HG03196 (cell line): ENCODE measurements around the gene SERPINB6.
"Not testable (repeated sequence)": the region's sequence is repeated elsewhere in the genome, so short reads cannot be mapped to it uniquely, and the experiment has no call there.

Source experiments
- ATAC-seq: cut with Tn5 transposase; IDR thresholded peaks from one replicate; pipeline ENCODE4 v1.9.1; 2021; ENCODE audit not compliant: unreplicated experiment

The SERPINB6 gene

DNA sequence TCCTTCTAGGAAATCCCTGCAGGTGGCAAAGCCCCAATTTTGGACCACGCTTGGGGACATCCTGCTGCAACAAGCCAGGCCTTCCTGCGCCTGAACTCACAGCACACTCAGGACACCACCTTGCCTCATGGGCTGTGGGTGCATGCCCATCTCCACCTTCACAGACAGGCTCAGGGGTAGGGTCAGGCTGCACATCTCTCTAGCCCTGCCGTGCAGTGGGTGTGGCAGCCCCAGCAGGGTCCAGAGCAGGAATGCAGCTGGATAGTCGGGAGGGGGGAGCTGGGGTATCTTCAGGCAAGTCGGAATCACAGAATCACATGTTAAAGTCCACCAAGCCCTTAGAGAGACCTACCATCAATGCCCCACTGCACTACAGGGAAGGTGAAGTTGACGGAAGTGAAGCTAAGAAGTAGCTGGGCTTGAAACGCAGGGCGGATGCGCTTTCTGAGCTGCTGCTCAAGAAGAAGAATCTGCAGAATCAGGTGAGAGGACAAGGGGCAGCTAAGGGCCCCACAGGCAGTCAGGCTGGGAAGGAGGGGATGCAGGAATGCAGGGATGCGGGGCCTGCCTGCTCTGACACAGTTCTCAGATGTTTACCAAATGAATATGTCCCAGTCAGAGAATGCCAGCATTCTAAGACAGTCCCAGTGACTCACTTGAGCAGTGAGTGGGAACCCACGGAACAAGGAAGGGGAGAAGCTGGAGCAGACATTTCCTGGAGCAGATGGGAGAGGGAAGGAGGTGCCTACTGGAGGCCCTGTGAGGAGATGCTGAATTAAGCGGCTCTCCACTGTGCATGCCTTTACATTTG lies 11.3 kb downstream of the SERPINB6 start:
- ATAC-seq: no peak

DNA sequence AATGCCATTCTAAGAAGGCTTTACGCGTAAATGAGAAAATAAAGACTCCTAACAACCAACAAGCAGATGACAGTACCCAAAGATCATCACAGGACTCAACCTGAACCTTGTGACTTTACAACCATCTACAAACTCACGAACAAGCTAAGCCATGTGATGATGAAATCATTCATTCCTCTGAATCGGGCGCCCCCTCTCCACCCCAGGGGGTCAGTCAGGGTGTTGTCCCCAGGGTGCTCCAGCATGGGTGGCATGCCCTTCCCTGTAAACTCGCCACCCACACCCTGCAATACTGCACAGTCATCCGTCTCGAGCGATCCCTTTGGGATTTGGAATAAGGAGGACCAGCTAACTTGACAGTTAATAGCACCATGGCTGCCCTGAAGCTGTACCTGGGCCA lies 12.6 kb downstream of the SERPINB6 start:
- no peak for ATAC-seq

GRCh38 chr6:2958331-2958711 lies 13.0 kb downstream of the SERPINB6 start:
- no peak for ATAC-seq

DNA sequence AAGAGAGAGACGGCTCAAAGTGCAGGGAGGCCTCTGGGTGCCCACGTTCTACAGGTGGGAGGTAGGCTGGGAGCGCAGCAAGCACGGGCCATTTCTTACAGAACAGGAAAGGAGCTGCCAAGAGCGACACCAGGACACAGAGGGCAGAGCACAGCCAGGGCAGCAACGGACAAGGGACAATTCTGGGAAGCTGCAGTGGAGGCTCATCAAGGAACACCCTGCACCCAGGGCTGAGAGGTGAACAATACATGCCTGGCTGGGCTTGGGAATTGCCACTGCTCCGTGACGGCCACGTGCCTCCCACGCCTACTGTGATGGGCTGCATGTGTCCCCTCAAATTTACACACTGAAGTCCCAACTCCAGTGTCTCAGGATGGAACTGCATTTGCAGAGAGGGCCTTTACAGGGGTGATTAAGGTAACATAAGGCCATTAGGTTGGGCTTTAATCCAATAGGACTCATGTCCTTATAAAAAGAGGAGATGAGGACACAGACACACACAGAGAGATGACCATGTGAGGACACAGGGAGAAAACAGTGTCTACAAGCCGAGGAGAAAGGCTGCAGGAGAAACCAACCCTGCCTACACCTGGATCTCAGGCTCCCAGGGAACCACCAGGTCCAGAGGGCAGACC lies 13.6 kb downstream of the SERPINB6 start:
- ATAC-seq: no peak

GRCh38 chr6:2956930-2957685 lies 14.3 kb downstream of the SERPINB6 start:
- no peak for ATAC-seq

DNA sequence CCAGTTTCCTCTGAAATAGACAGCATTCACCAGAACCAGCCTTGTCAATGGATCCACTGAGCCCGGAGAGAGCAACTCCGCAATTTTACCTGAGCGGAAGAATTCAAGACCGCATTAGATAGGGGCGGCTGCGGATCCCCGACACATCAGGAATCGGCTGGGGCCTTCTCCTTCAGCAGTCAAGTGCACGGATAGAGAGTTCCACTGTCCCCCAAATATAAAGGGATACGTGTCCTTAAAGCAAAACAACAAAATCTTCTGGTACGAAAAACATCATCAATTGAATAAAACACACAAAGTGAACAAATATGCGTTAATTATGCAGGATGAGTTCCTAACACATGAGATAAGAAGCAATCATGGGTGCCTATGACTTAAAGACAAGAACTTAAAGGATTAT lies 18.3 kb downstream of the SERPINB6 start:
- no peak for ATAC-seq

GRCh38 chr6:2952557-2953095 lies 18.7 kb downstream of the SERPINB6 start:
- no peak for ATAC-seq

- no peak for ATAC-seq
Observed at GRCh38 chr6:2951728-2952127, 19.6 kb downstream of the SERPINB6 start.

DNA sequence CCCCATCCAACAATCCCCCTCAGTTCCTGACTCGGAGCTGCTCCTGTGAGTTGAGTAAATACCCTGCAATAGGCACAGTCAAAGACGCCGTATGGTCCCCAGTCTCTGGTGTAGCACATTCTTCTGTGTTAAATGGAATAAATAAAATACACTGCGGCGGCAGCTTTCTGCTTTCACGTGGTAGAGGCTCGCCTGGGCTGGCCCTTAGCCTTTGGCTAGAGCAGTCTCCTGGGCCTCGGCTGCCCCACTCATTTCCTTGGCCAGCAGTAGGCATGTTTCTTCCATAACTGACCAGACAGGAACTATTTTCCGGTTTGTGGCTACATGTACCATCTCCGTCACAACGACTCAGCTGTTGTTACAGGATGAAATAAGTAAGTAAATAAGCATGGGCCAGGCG lies 20.7 kb downstream of the SERPINB6 start:
- ATAC-seq: no peak

GRCh38 chr6:2949536-2950083 lies 21.8 kb downstream of the SERPINB6 start:
- ATAC-seq: no peak

DNA sequence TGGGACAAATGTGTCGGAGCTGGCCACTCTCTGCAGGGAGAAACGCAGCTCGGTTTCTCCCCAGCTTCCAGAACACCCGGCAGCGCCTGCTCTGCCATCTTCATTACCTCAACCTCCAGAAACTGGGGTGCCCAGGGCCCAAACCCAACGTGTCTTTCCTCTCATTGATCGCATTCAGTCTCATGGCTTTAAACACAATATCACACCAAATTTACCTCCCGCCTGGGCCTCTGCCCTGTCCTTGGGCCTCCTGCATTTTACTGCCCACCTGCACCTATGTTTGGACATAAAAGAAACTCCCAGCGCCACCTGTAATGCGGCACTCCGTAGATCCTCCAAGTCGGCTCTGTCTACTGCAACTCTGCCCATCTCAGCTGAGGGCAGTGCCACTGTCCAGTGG lies 22.2 kb downstream of the SERPINB6 start:
- no peak for ATAC-seq

- no peak for ATAC-seq
Observed at GRCh38 chr6:2948228-2949025, 22.9 kb downstream of the SERPINB6 start.

DNA sequence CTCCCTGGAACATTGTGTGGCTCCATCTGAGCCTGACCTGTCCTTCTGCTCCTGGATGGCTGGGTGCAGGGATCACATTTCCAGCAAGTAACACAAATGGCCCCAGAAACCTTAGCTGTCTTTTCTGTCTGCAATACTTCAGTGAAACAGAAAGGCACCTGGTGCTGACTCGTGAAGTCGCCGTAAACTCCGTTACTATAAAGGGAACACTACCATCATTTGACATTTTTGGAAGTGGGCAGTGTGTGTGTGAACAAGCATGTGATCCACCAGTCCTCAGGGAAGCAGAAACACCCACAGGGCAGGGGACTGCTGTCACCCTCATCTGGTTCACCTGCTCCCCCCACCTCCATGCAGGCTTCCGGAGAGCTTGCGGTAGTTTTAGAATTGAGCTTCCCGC lies 23.9 kb downstream of the SERPINB6 start:
- no peak for ATAC-seq

- ATAC-seq: no peak
Observed at GRCh38 chr6:2945153-2945452, 26.3 kb downstream of the SERPINB6 start.

DNA sequence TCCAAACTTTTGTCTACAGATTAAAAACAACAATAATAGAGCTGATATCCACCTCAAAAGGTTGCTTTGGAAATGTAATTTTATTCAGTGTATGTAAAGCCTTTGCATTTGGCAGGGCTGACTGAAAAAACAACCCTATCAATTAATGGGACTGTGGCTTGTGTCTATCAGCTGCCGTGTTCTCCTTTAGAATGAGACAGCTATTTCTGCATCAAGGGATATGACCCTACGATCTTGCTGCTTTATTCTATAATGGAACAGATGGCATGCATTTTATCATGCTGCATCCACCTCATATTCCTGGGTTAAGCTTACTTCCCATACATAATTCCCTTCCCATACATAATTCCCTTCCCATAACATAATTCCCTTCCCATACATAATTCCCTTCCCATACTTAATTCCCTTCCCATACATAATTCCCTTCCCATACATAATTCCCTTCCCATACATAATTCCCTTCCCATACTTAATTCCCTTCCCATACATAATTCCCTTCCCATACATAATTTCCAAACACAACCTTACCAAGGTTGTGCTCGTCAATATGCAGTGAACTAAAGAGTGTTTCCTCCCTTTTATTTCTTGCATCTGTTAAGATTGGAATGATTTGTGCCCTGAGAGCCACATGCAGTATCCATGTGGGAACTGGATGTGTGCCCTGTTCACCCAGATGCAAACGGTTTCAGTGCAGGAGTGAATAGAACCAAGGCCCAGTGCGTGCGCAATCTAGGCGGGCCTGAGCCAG lies 26.8 kb downstream of the SERPINB6 start:
- no peak for ATAC-seq

GRCh38 chr6:2943564-2943955 lies 27.8 kb downstream of the SERPINB6 start:
- no peak for ATAC-seq

DNA sequence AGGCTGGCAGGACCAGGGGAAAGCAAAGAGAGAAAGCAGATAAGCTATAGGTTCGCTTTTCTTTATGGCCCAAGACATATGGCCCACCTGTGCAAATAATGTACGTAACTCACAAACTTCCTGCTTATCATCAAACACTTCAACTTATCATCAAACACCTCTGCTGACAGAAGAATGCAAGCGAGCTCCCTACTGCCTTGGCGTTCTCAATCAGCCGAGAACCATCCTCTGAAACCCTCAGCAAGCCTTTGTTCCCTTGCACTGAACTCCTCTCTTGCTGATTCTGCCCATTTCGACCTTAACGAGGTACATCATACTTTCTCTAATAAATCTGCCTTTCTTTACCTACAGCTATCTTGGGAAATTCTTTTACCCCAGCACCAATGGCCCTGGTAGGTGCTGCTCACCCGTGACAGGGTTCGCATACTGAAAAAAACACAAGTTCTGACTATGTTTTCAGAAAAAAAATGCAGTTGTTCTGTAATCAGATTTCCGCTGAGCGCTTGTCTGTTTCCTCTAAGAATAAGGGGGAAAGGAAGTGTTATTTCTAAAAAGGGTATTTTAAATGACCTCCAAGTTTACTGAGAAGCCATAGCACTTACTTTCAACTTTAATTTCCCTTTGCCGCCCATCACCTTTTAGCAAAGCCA lies 28.3 kb downstream of the SERPINB6 start:
- ATAC-seq: no peak

- ATAC-seq: not testable (repeated sequence)
Observed at GRCh38 chr6:2942116-2942515, 29.3 kb downstream of the SERPINB6 start.

DNA sequence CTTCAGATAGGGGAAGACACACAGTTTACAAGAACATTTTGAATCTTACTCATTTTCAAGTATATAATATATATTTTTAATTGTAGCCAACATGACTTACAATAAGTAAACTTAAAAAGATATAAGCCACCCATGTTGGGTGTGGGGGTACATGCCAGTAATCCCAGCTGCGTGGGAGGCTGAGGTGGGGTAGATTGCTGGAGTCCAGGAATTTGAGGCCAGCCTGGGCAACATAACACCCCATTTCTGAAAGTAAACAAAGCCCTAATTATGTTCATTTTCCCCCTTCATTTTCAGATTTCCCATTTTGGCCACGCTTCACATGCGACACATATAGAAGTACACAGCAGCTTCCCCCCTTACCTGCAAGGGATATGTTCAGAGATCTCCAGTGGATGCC lies 30.5 kb downstream of the SERPINB6 start:
- ATAC-seq: no peak
